Activated T-helper 1 cell treated with anti-CD3 and anti-CD28 coated beads, Interleukin-12 subunit alpha, Interleukin-12 subunit beta, Interleukin-2, Interleukin-4 antibody, amounts not matched to agents 30 ng/mL and 10 ng/mL and 1 ng/mL, durations not matched to agents 14 hours and 24 hours and 36 hours (primary cell): ENCODE data around the gene SLC9A5. TPM values are rescaled to one million over a fixed set of nuclear protein-coding genes. Genes with fewer than 3 reads are reported as not detected.

Experiments used
- DNase-seq: peaks from one replicate; pipeline ENCODE4 v3.0.0; 2021; ENCODE audit warnings: low spot score
- H3K27ac Mint-ChIP-seq: one replicate; pipeline ENCODE4 v1.8.0; 2021; ENCODE audit warnings: mild to moderate bottlenecking, mixed read lengths
- H3K27me3 Mint-ChIP-seq: one replicate; pipeline ENCODE4 v1.8.0; 2022; ENCODE audit warnings: mild to moderate bottlenecking, moderate library complexity, mixed read lengths; ENCODE audit not compliant: insufficient read depth
- H3K36me3 Mint-ChIP-seq: one replicate; pipeline ENCODE4 v1.8.0; 2021; ENCODE audit warnings: low read depth, mixed read lengths
- H3K4me1 Mint-ChIP-seq: one replicate; pipeline ENCODE4 v1.8.0; 2021; ENCODE audit warnings: low read depth, mixed read lengths
- H3K4me3 Mint-ChIP-seq: one replicate; pipeline ENCODE4 v1.8.0; 2021; ENCODE audit warnings: mild to moderate bottlenecking, moderate library complexity, mixed read lengths
- H3K9me3 Mint-ChIP-seq: one replicate; pipeline ENCODE4 v1.8.0; 2021; ENCODE audit warnings: mixed read lengths
- intact Hi-C: fragments of 100-400 bp; cut with micrococcal nuclease; formaldehyde crosslinking; loops from one replicate; pipeline ENCODE4 v1.15.1; 2024
- total RNA-seq: library from RNA; stranded (reverse); gene quantifications from 2 replicates; pipeline ENCODE4 v1.2.3, GENCODE V29; 2022

Gene SLC9A5
- total RNA-seq, 1 donor from 2014 or later = 5.1 TPM

DNA sequence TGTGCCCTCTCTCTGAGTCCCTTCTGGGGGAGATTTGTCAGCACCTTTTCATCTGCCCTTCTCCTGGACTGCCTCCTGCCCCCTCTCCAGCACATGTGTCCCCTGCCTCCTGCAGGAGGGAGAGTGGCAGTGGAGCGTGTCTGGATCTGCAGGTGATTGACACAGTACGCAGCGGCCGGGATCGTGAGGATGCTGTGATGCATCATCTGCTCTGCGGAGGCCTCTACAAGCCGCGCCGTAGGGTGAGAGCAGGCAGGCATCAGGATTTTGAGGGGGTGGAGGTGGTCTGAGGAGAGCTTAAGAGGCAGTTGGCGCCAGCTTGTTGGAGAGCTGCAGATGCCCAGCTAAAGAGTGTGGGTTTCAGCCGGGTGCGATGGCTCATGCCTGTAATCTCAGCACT, 10.9 kb downstream of the SLC9A5 start:
- Mint-ChIP-seq H3K27ac (no peak overlapping the region), H3K4me3 (no peak overlapping the region), H3K27me3 (peaks cover 5% of the 10 kb centered on the region), H3K36me3 (no peaks in the 10 kb centered on the region), H3K9me3 (no peaks in the 10 kb centered on the region), H3K4me1 (no peaks in the 10 kb centered on the region)
- intact Hi-C loops = loop anchor here (1.0 to 2.0 kb wide), 5 partner anchors 79 to 206 kb away; partner anchors contain the start of gene ZDHHC1
- DNase-seq = no peak

DNA sequence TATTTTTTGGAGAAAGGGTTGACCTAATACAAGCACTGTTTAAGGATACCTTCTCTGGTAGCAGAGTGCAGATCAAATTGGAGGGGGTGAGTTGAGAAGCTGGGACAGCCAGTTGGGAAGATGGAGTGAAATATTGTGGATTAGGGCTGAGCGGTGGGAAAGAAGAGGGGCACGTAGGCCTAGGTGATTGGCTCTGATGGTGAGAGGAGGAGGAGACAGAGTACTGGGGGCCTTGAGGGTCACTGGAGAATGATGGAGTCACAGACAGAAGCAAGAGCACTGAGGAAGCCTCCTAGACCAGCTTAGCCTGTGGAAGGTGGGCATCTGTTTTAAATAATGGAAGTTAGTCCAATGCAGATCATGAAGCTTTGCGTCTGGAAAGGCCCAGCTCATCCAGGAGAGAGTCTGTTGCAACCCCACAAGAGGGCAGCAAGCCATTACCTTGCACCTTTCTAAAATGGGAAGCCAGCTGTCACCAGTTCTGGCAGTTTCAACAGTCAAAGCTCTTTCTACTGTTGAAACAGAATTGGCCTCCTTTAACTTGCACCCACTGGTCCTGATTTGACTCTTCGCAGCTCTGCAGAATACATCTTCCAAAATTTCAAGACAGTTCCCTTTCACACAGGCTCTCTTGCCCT, 11.8 kb downstream of the SLC9A5 start:
- Mint-ChIP-seq H3K9me3 (no peaks in the 10 kb centered on the region), H3K4me3 (no peak overlapping the region), H3K36me3 (no peaks in the 10 kb centered on the region), H3K4me1 (no peaks in the 10 kb centered on the region), H3K27ac (no peak overlapping the region), H3K27me3 (peaks cover 5% of the 10 kb centered on the region)
- intact Hi-C loops = loop anchor here (1.0 to 2.0 kb wide), 5 partner anchors 78 to 205 kb away; partner anchors contain the start of gene ZDHHC1
- DNase-seq = no peak

DNA sequence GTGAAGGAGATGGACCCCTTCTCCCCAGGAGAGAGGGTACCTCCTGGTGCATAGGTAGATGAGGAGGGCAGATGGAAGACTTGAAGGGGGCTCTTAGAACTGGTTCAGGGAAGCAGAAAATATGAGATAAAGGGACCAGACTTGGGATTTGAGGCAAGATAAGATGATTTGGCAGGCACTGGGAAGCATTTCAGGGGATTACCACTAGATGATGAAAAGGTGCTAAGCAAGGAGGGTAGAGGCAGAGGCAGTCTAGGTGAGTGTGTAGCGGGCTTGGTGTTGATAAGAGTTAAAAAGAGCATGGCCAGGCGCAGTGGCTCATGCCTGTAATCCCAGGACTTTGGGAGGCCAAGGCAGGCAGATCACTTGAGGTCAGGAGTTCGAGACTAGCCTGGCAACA, 14.4 kb downstream of the SLC9A5 start:
- no peaks in the 10 kb centered on the region for H3K9me3 Mint-ChIP-seq
- intact Hi-C loops = no loop called here
- H3K4me3 Mint-ChIP-seq = no peak overlapping the region
- peak overlapping the region; percentile 3 for H3K27ac Mint-ChIP-seq
- H3K4me1 Mint-ChIP-seq = no peaks in the 10 kb centered on the region
- H3K27me3 Mint-ChIP-seq = peaks cover 5% of the 10 kb centered on the region
- no peak for DNase-seq
- H3K36me3 Mint-ChIP-seq = no peaks in the 10 kb centered on the region

DNA sequence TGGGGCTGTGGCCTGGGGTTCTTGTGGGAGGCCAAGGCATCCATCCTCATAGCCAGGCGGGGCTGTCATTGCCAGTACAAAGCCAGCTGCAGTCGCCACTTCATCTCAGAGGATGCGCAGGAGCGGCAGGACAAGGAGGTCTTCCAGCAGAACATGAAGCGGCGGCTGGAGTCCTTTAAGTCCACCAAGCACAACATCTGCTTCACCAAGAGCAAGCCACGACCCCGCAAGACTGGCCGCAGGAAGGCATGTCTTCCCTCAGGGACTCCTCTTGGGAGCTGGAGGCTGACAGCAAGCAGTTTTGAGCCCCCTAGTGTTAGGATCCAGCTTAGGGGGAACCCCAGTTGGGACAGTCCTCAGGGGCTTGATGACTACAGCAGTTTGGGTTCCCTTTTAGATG, 15.5 kb downstream of the SLC9A5 start:
- H3K4me3 Mint-ChIP-seq = no peak overlapping the region
- no peak for DNase-seq
- H3K27me3 Mint-ChIP-seq = peaks cover 5% of the 10 kb centered on the region
- intact Hi-C loops = no loop called here
- no peak overlapping the region for H3K27ac Mint-ChIP-seq
- no peaks in the 10 kb centered on the region for H3K4me1 Mint-ChIP-seq
- no peaks in the 10 kb centered on the region for H3K36me3 Mint-ChIP-seq
- H3K9me3 Mint-ChIP-seq = no peaks in the 10 kb centered on the region

DNA sequence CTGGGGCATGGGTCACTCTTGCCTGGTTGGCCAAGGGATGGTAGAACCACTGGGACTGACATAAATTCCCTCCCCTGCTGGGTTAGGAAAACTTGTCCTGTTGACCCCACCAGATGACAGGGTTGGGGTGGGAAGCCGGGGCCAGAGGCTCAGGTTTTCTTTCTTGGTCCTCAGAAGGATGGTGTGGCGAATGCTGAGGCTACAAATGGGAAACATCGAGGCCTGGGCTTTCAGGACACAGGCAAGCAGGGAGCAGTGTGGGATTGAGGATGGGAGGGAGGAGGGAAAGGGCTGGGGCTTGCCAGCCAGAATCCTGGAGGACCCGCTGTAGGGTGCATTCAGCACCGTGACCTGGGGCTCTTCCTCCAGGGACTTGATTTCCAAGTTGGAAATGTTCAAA, 16.1 kb downstream of the SLC9A5 start:
- Mint-ChIP-seq H3K27me3 (peaks cover 5% of the 10 kb centered on the region), H3K4me1 (no peaks in the 10 kb centered on the region), H3K9me3 (no peaks in the 10 kb centered on the region), H3K36me3 (no peaks in the 10 kb centered on the region), H3K27ac (no peak overlapping the region), H3K4me3 (no peak overlapping the region)
- intact Hi-C loops = no loop called here
- DNase-seq = no peak

DNA sequence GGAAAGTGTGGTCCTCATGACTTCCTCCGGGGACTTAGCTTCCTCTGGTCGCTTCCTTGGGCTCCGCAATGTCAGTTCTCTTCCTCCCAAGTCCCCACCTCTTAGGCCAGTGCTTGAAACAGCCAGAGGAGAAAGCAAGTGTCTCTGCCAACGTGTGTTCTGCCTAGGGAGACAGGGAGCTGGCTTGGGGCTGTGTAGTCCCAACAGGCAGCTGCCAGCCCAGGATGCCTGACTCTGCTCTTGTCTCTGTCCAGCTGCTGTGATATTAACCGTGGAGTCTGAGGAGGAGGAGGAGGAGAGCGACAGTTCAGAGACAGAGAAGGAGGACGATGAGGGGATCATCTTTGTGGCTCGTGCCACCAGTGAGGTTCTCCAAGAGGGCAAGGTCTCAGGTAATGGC, 17.1 kb downstream of the SLC9A5 start:
- Mint-ChIP-seq H3K27ac (no peak overlapping the region), H3K27me3 (peaks cover 2% of the 10 kb centered on the region)
- intact Hi-C loops = no loop called here

DNA sequence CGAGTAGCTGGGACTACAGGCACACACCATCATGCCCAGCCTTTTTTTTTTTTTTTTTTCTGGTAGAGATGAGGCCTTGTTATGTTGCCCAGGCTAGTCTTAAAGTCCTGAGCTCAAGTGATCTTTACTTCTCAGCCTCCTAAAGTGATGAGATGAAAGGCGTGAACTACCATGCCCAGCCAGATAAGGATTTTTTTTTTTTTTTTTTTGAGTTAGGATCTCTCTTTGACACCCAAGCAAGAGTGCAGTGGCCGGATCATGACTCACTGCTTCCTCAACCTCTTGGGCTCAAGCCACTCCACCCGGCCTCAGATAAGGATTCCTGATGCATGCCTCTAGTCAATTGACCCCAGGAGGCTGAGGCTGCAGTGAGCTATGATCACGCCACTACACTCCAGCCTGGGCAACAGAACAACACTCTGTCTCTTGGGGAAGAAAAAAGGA, 19.4 kb downstream of the SLC9A5 start:
- no peaks in the 10 kb centered on the region for H3K4me1 Mint-ChIP-seq
- H3K4me3 Mint-ChIP-seq = no peak overlapping the region

More for the DNA sequence above, 17.1 kb downstream of the SLC9A5 start:
- Mint-ChIP-seq H3K4me1 (no peaks in the 10 kb centered on the region), H3K4me3 (no peak overlapping the region), H3K9me3 (no peaks in the 10 kb centered on the region), H3K36me3 (no peaks in the 10 kb centered on the region)
- no peak for DNase-seq

DNA sequence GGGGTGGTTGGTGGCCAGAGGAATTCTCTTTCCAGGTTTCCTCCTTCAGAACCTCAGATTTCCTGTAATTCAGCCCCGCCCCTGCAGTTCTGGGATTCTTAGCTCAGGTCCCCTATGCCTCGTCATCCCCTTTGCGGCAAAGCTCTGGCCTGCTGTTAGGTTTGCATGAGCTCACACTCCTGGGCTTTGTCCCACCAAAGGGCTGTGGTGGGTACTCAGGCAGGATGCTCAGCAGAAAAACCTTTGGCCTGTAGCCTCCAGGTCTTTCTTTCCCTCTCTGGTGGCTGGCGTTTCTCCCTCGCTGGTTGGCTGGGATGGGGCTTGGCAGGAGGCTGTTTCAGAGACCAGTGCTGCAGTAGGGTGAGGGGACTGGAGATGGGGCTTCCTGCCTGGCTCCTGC, 21.0 kb downstream of the SLC9A5 start:
- Mint-ChIP-seq H3K36me3 (no peaks in the 10 kb centered on the region), H3K27me3 (no peaks in the 10 kb centered on the region), H3K27ac (no peak overlapping the region), H3K4me1 (no peaks in the 10 kb centered on the region), H3K9me3 (no peaks in the 10 kb centered on the region), H3K4me3 (no peak overlapping the region)
- intact Hi-C loops = no loop called here
- no peak for DNase-seq

More for the DNA sequence above, 19.4 kb downstream of the SLC9A5 start:
- H3K27ac Mint-ChIP-seq = no peak overlapping the region
- intact Hi-C loops = no loop called here
- no peak for DNase-seq
- H3K36me3 Mint-ChIP-seq = no peaks in the 10 kb centered on the region
- no peaks in the 10 kb centered on the region for H3K9me3 Mint-ChIP-seq
- H3K27me3 Mint-ChIP-seq = no peaks in the 10 kb centered on the region

DNA sequence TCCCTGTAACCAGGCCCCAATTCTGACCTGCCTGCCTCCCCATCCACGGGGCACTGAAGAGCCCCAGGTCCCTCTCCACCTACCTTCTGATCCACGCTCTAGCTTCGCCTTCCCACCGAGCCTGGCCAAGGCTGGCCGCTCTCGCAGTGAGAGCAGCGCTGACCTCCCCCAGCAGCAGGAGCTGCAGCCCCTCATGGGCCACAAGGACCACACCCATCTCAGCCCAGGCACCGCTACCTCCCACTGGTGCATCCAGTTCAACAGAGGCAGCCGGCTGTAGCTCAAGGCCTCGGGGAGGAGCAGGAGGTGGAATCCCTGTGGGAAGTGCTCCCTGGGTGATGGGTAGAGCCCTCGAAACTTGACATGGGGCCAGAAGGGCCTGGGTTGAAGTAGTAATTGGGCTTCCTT, 22.2 kb downstream of the SLC9A5 start:
- intact Hi-C loops = no loop called here
- Mint-ChIP-seq H3K36me3 (peaks cover 3% of the 10 kb centered on the region), H3K27me3 (no peaks in the 10 kb centered on the region), H3K27ac (no peak overlapping the region), H3K4me1 (peaks cover 4% of the 10 kb centered on the region), H3K4me3 (no peak overlapping the region), H3K9me3 (no peaks in the 10 kb centered on the region)
- DNase-seq = no peak

DNA sequence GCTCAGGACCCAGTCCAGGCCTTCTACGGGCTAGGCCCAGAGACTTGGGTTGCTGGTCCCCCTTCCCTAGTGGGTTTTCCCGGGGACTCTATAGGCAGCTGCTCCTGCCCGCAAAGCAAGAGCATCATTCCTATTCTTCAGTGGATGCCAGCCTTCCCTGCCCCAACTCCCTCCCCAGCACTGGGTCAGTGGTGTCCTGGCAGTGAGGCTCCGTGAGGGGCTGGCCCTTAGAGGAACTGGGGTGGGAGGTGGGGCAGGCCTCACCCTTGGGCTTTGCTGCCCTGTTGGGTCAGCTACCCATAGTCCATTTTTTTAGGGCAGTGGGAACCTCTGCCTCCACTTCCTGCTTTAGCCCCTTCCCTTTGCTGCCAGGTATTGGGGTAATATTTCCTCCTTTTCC, 22.7 kb downstream of the SLC9A5 start:
- H3K9me3 Mint-ChIP-seq = no peaks in the 10 kb centered on the region
- intact Hi-C loops = no loop called here
- peaks cover 7% of the 10 kb centered on the region for H3K4me1 Mint-ChIP-seq
- H3K27me3 Mint-ChIP-seq = no peaks in the 10 kb centered on the region
- no peak overlapping the region for H3K27ac Mint-ChIP-seq
- no peak for DNase-seq
- H3K4me3 Mint-ChIP-seq = no peak overlapping the region
- H3K36me3 Mint-ChIP-seq = peaks cover 5% of the 10 kb centered on the region

DNA sequence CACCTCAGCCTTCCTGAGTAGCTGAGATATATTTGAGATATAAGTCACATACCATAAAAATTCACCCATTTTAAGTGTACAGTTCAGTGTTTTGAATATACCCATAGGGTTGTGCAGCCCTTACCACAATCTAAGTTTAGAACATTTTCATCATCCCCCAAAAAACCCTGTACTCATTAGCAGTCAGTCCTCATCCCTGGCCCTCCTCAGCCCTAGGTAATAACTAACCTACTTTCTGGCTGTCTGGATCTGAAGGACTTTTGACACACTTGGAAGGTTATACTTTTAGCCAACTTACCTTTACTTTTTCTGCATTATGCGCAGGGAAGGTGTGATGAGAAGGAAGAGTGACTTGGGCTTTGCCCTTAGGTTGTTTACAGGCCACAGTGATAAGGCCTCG, 26.5 kb downstream of the SLC9A5 start:
- Mint-ChIP-seq H3K9me3 (no peaks in the 10 kb centered on the region), H3K27me3 (no peaks in the 10 kb centered on the region), H3K36me3 (peaks cover 14% of the 10 kb centered on the region), H3K4me3 (no peak overlapping the region), H3K27ac (peak overlapping the region; percentile 53), H3K4me1 (peaks cover 29% of the 10 kb centered on the region)
- DNase-seq = no peak
- intact Hi-C loops = loop anchor here (5.0 kb wide), 1 partner anchor 142 kb away; the partner anchor contains the start of gene ZDHHC1

DNA sequence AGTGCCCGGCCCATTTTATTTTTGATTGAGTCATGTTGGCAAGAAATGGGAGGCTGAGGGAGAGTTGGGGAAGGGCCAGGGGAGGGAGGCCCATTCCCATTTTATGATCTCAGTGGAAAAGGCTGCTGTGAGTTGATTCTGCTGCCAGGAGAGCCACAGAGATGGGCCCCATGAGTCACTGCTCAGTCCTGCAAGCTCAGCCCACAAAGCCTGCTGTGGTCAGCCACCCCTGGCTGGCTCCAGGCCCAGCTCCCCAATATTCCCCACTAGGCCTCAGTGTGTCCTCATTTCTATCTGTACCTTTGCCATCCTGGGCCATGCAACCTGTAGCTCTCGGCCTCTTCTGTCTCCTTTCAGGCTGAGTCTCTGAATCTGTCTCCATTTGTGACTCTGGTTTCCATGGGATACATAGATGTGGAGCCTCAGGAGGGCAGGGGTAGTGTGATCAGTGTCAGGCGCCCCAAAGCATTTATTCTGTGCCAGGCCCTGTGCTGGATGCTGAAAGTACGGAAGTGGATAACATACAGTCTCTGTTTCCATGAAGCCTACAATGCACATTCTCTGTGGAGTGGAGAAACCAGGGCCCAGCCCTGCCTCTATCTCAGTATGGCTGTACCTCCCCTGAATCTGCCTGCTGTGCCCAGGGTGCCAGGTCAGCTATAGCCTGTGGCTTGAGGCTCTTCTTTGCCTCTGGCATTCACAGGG, 28.7 kb downstream of the SLC9A5 start:
- peaks cover 14% of the 10 kb centered on the region for H3K36me3 Mint-ChIP-seq
- H3K4me3 Mint-ChIP-seq = peak overlapping the region; percentile 71
- intact Hi-C loops = loop anchor here (5.0 kb wide), 1 partner anchor 140 kb away; the partner anchor contains the start of gene ZDHHC1
- H3K27ac Mint-ChIP-seq = peak overlapping the region; percentile 74
- H3K27me3 Mint-ChIP-seq = no peaks in the 10 kb centered on the region
- no peak for DNase-seq
- H3K9me3 Mint-ChIP-seq = no peaks in the 10 kb centered on the region
- peaks cover 30% of the 10 kb centered on the region for H3K4me1 Mint-ChIP-seq

DNA sequence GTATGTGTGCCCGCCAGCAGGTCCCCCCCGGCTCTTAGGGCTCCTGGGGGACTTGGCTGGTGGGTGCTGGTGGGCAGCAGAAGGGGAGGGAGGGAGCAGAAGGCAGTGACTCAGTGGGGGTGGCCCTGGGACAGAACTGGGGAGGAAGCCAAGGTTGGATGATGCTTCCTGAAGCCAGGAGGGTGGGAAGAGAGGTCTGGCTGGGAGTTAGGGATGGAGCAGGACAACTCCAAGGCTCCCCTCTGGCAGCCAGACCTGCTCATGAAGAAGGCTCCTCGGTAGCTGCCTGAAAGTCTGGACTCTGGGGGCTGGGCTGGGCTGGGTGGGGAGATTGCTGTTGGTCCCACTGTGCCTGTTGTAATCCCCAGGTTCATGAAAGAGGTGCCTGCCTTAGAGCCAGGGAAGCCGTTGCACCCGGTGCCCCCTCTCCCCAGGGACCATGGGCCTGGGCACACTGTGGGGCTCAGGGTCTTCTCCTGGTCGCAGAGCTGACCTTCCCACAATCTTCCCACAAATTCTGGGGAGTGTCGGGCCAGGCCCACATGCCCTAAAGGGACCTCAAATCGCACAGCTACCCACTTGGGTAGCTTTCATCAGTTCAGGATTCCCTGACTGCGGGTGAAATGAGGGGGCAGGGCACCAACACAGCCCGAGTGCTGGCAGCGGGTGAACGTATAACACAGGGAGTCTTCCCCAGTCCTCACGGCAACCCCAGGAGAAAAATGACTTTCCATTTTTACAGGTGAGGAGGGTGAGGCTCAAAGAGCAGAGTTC, 29.4 kb downstream of the SLC9A5 start:
- intact Hi-C loops = loop anchor here (5.0 kb wide), 1 partner anchor 139 kb away; the partner anchor contains the start of gene ZDHHC1
- peaks cover 30% of the 10 kb centered on the region for H3K4me1 Mint-ChIP-seq
- peak overlapping the region; percentile 88 for H3K4me3 Mint-ChIP-seq
- no peak for DNase-seq
- H3K27me3 Mint-ChIP-seq = no peaks in the 10 kb centered on the region
- H3K36me3 Mint-ChIP-seq = peaks cover 16% of the 10 kb centered on the region
- H3K27ac Mint-ChIP-seq = peak overlapping the region; percentile 86
- no peaks in the 10 kb centered on the region for H3K9me3 Mint-ChIP-seq
